ENCODE results near the gene TNNT2.

Gene TNNT2

DNA sequence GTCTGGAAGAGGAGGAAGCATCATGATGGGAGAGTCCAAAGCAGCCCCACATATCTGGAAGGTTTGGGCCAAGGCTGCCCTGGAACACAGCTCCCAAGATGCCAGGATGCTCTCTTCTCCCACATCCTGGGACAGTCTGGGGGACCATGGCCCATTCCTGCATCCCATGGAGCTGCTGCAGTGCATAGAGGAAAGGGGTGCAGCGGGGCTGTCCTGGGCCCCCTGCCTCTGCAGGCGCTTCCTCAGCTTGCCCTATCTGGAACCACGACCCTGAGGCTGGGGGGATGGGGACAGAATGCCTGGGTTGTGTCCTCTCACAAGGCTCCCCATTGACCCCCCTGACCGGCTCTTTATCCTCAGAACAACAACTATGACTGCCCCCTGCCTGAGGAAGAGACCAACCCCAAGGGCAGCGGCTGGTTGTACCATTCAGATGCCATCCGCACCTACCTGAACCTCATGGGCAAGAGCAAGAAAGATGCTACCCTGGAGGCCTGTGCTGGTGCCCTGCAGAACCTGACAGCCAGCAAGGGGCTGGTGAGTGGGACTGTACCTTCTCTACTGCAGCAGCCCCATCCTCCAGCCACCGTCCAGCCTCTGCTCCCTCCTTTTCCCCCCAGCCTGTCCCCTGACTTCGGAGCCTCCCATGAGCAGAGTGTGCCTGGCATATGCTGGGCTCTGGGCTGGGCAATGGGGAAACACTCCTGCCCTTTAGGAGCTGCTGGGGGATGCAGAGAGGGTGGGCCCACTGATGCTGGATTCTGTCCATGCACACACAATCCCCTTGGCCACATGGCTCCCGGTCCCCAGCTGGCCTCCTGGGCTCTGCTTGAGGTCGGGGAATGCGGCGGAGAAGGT lies 54.6 kb downstream of the TNNT2 start:
- DNase-seq (ENCODE audit: extremely low read depth, low read depth), result no peak
- TF ChIP-seq CTCF (IDR thresholded peaks at IDR 0.05; ENCODE audit: low read depth, low read length), result no peak

DNA sequence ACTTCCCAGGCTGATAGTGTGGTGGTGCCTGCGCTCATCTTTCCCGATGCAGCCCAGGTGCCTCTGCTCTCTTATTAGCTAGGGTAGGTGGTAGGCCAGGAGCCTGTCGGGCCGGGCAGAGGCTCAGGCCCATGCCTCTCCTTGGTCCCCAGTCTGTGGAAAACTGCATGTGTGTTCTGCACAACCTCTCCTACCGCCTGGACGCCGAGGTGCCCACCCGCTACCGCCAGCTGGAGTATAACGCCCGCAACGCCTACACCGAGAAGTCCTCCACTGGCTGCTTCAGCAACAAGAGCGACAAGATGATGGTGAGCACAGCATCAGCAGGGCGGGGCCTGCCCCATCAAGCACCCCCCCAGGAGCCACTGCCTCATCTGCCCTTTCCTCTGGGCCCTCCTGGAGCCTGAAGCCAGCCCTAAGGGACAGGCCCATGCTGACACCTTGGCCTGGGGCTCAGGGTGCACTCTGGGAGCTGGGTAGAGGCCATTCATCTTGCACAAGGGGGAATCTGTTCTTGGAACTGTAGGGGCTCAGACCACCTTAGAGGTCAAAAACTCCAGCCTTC lies 55.6 kb downstream of the TNNT2 start:
- no peak for DNase-seq (ENCODE audit: extremely low read depth, low read depth)
- TF ChIP-seq CTCF (IDR thresholded peaks at IDR 0.05; ENCODE audit: low read depth, low read length), result no peak

GRCh38 chr1:201320168-201320788 lies 57.2 kb downstream of the TNNT2 start:
- DNase-seq (ENCODE audit: extremely low read depth, low read depth), result no peak
- no peak for TF ChIP-seq CTCF (IDR thresholded peaks at IDR 0.05; ENCODE audit: low read depth, low read length)

GRCh38 chr1:201319631-201320030 lies 57.8 kb downstream of the TNNT2 start:
- no peak for DNase-seq (ENCODE audit: extremely low read depth, low read depth)
- TF ChIP-seq CTCF (IDR thresholded peaks at IDR 0.05; ENCODE audit: low read depth, low read length), result no peak

DNA sequence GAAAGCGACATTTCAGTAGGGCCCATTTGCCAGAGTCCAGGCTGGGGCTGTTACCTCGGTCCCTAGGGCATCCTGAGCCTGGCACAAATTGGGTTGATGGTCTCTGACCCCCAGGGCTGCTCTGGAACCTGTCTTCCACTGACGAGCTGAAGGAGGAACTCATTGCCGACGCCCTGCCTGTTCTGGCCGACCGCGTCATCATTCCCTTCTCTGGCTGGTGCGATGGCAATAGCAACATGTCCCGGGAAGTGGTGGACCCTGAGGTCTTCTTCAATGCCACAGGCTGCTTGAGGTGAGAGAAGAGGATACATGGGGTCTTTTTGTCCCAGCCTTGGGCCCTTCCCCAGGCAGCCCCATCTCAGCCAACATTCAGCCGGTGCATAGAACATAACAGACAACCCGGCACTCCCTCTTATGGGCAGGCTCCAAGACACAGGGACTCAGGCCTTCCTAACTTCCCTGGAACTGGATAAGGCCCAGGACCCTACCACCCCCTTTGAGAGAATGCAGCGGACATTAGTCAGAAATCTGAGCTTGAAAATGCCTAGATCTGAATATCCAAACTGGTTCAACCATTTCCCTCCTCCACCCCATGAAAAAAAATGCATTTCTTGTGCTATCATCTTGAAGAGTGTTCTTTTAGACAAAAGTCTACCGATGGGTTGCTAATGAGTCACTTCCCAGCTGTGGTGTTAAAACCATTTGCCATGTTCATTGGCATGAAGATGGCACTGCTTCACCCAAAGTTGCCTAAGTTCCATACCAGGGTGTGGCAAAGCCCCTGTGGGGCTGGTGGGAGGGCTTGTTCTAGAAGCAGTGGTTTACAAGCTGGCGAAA lies 58.8 kb downstream of the TNNT2 start:
- DNase-seq (ENCODE audit: extremely low read depth, low read depth), result no peak
- no peak for TF ChIP-seq CTCF (IDR thresholded peaks at IDR 0.05; ENCODE audit: low read depth, low read length)

- DNase-seq (ENCODE audit: extremely low read depth, low read depth), result no peak
- TF ChIP-seq CTCF (IDR thresholded peaks at IDR 0.05; ENCODE audit: low read depth, low read length), result no peak
Measured at GRCh38 chr1:201317551-201317950, 59.9 kb downstream of the TNNT2 start.

All from AG09319 (cell line).